Psoas muscle (tissue), 8 donors: ENCODE measurements around the gene GRAMD1B. TPM values are rescaled to one million over a fixed set of nuclear protein-coding genes. Genes with fewer than 3 reads are reported as not detected.

Experiments used
- ATAC-seq, 4 donors: fragments of 200-7000 bp; cut with Tn5 transposase; one replicate each; pipeline ENCODE4 v1.9.1; 2020; ENCODE audit warnings: moderate library complexity in 3 of 4, mild to moderate bottlenecking in 2 of 4
- DNase-seq, 2 donors: peaks; one replicate each; pipeline ENCODE4 v3.0.0-alpha.2; 2020
- H3K27ac ChIP-seq: fragments of 200-600 bp; one replicate; pipeline ENCODE4 v1.8.0; 2022
- H3K27me3 ChIP-seq, 3 donors: fragments of 200-600 bp in 1 of 3; one replicate each; pipeline versions ENCODE4 v1.6.1 to v1.8.0; 2013 to 2022; ENCODE audit warnings: low read length in 2 of 3, mild to moderate bottlenecking in 2 of 3, moderate library complexity in 1 of 3; ENCODE audit not compliant: insufficient read depth in 3 of 3
- H3K36me3 ChIP-seq, 2 donors: fragments of 200-600 bp in 1 of 2; one replicate each; pipeline versions ENCODE4 v1.6.1 to v1.8.0; 2013 to 2022; ENCODE audit warnings: low read depth in 1 of 2, mild to moderate bottlenecking in 1 of 2, moderate library complexity in 1 of 2; ENCODE audit not compliant: insufficient read depth in 1 of 2
- H3K4me1 ChIP-seq: fragments of 200-600 bp; one replicate; pipeline ENCODE4 v1.8.0; 2022
- H3K4me3 ChIP-seq: fragments of 200-600 bp; one replicate; pipeline ENCODE4 v1.8.0; 2022; ENCODE audit warnings: mild to moderate bottlenecking
- H3K9me3 ChIP-seq: fragments of 200-600 bp; one replicate; pipeline ENCODE4 v1.8.0; 2022
- CTCF ChIP-seq: fragments of 200-600 bp; IDR thresholded peaks from one replicate; pipeline ENCODE4 v1.8.0; 2022; ENCODE audit warnings: antibody characterized with exemption
- WGBS, 3 donors: extraction: QIAGEN DNeasy Blood & Tissue Kit; methylation state at CpG; one replicate each; pipeline versions ENCODE4 v1.1.6 to v1.1.7; 2013; 5-methylcytosine and 5-hydroxymethylcytosine counted together
- intact Hi-C, 2 donors: fragments of 100-400 bp; cut with DNase I; formaldehyde crosslinking; loops; one replicate each; pipeline versions ENCODE4 v1.11.0 to v1.14.2; 2022
- polyA plus RNA-seq, 3 donors: library from polyadenylated mRNA; stranded (reverse); fragments of 200-250 nt; gene quantifications; one replicate each; pipeline ENCODE4 v1.2.3, GENCODE V29; 2013
- total RNA-seq, 4 donors: library from RNA; stranded (reverse); fragmentation: NEBNext Ultra II Directional in 2 of 4; extraction: Animal tissue kit (Norgen Biotek cat#: 25700) in 2 of 4; gene quantifications; one replicate each; pipeline versions ENCODE4 v1.2.1 to v1.2.4, GENCODE V29; 2021 to 2023
- donor health status: healthy with polysubstance abuse.
- donor health status: DM: no; HTN: no; CAD: no; lungs with moderate emphysema.
- donor health status: Bipolar disorder and iron deficiency.
- donor health status: healthy.
- donor health status: DM: yes; HTN: yes; CAD: no.
- donor health status: DM: no; HTN: no; CAD: no.
- donor health status: DM: no; HTN: no; CAD: no.
- donor health status: DM: yes; HTN: yes; CAD: no.

Gene GRAMD1B
- total and polyA plus RNA-seq, 7 donors = 0.67 to 24.0 (median 6.8) TPM

DNA sequence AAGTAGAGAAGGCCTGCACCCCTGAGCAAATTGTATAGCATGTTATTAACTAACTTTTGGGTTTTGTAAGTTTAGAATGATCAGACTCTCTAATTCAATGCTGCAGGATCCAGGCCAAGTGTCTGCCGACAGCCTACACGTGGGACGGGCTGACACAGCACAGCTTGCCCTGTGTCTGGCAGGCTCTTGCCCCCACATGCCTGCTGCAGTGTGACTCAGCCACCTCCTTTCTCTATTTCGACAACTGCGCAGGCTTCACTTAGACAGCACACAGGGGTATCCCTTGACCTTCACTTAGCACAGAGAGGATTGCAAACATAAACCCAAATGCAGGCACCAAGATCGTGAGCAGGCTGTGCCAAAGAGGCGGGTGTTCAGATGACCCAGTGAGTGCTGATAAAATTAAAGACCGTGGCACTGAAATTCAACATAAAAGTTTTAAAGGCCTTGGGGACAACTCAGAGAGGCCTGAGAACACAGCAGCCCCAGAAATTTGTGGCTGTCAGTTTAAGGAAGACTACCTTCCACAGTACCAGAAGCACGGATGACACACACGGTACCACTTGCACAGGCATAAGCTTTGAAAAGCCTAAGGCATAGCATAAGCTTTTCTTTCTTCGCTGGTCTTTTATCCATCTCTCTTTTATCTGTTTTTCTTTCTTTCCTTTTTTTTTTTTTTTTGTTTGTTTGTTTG is 186.6 kb downstream of the GRAMD1B start:
- no peak for TF ChIP-seq CTCF
- Histone ChIP-seq H3K4me3 (no peak overlapping the region), H3K36me3 (peaks cover 0 to 30% of the 10 kb centered on the region in 2 donors), H3K4me1 (peaks cover 7% of the 10 kb centered on the region), H3K27ac (peak overlapping the region; percentile 56), H3K27me3 (no peaks in the 10 kb centered on the region), H3K9me3 (no peaks in the 10 kb centered on the region)
- DNase-seq = peak; percentile 67 to 84
- intact Hi-C loops = no loop called here
- peak; percentile 99 to 100 (median 100) for ATAC-seq
- 41 to 58% (median 49%) methylated on average over 11 of the region's 11 CpGs for WGBS, 3 donors

DNA sequence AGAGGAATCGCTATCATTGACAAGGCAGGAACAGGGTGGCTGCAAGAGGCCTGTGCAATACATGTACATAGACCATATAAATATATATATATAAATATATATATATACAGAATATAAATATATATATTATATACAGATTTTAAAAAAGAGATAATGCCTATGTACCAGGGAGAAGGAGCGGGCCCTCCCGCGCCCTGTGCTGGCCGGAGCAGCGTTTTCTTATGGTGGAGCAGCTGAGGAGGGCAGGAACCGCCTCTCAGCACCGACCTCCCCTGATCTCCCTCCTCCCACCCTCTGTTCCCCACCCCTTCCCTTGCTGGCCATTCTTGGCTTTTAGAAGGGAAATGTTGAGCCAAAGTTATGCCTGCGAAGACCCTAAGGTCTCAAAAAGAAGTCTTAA is 192.5 kb downstream of the GRAMD1B start:
- WGBS, 3 donors = 91 to 98% (median 95%) methylated on average over 9 of the region's 9 CpGs
- no peaks in the 10 kb centered on the region for H3K9me3 ChIP-seq
- ATAC-seq (no peak), DNase-seq (no peak)
- no peaks in the 10 kb centered on the region for H3K27me3 ChIP-seq
- H3K27ac ChIP-seq = no peak overlapping the region
- intact Hi-C loops = no loop called here
- H3K4me3 ChIP-seq = no peak overlapping the region
- peaks cover 0 to 14% of the 10 kb centered on the region in 2 donors for H3K36me3 ChIP-seq
- no peaks in the 10 kb centered on the region for H3K4me1 ChIP-seq
- TF ChIP-seq CTCF = no peak

DNA sequence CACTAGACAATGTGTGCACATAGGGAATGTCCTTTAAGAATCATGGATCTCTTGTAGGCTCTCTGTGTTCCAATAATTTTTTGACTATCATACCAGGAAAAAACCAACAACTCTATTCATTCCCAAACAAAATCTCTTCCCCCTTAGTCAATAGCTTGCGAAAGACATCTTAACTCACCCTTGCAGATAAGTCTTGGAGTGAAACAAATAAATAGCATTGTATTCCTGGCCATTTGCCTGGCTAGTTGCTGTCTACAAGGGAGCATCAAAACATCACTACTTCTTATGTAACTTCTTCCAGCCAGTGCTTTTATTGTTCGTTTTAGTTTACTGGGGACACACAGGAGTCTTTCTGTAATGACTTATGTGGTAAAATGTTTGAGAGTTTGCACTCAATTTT is 194.9 kb downstream of the GRAMD1B start:
- Histone ChIP-seq H3K4me3 (no peak overlapping the region), H3K27me3 (no peaks in the 10 kb centered on the region), H3K4me1 (no peaks in the 10 kb centered on the region), H3K27ac (no peak overlapping the region), H3K36me3 (no peaks in the 10 kb centered on the region), H3K9me3 (no peaks in the 10 kb centered on the region)
- ATAC-seq (no peak), DNase-seq (no peak)
- intact Hi-C loops = no loop called here
- 91 to 95% (median 92%) methylated on average over 2 of the region's 2 CpGs for WGBS, 3 donors
- no peak for TF ChIP-seq CTCF

GRCh38 chr11:123628936-123629683 is 199.0 kb downstream of the GRAMD1B start:
- DNase-seq = peak; percentile 64 to 70
- peaks cover 2 to 9% of the 10 kb centered on the region in 2 donors for H3K36me3 ChIP-seq
- intact Hi-C loops = no loop called here
- H3K4me3 ChIP-seq = no peak overlapping the region
- H3K27ac ChIP-seq = no peak overlapping the region
- no peaks in the 10 kb centered on the region for H3K9me3 ChIP-seq
- peaks cover 7% of the 10 kb centered on the region for H3K4me1 ChIP-seq
- no peak for TF ChIP-seq CTCF
- peak; percentile 42 to 72 (median 59) for ATAC-seq
- 26 to 31% (median 26%) methylated on average over 10 of the region's 10 CpGs for WGBS, 3 donors
- H3K27me3 ChIP-seq = no peaks in the 10 kb centered on the region
